HepG2 (cell line): ENCODE results near the gene COL4A2. TPM values are rescaled to one million over a fixed set of nuclear protein-coding genes. Genes with fewer than 3 reads are reported as not detected.

Experiments
- ATAC-seq: fragments of 200-7000 bp; cut with Tn5 transposase; 3 replicates; pipeline ENCODE4 v1.9.1; 2020; ENCODE audit warnings: mild to moderate bottlenecking, moderate library complexity
- BruUV-seq: library from RNA; stranded (reverse); fragments of 400-500 nt; replicated peaks from 2 replicates; lab custom pipeline; 2021; lab: Mats Ljungman, UMichigan
- CTCF ChIA-PET: fragments of 300-600 bp; formaldehyde crosslinking; extraction: SDS; loops from one replicate; lab custom pipeline; 2021; ENCODE audit warnings: low total read pairs, inconsistent platforms, low intra/inter-chr PET ratio; lab: Yijun Ruan, JAX
- POLR2A ChIA-PET: fragments of 350-600 bp; sonication (Branson Sonifier 250); formaldehyde crosslinking; loops from one replicate; lab custom pipeline; 2020; ENCODE audit warnings: antibody characterized with exemption, inconsistent platforms; lab: Yijun Ruan, JAX
- DNase-seq: peaks from one replicate; pipeline ENCODE4 v3.0.0-alpha.2; 2015; ENCODE audit warnings: low spot score
- FAIRE-seq: peaks from 3 replicates; lab custom pipeline; 2011; peaks lifted over from hg19 to GRCh38; lab: Jason Lieb, UNC
- H2AFZ ChIP-seq: one replicate; pipeline ENCODE4 v1.6.1; 2011; ENCODE audit warnings: low read length, inconsistent platforms
- H3K27ac ChIP-seq: fragments of 300-600 bp; 3 replicates; pipeline ENCODE4 v1.8.0; 2011; ENCODE audit warnings: mixed run types, mild to moderate bottlenecking, mixed read lengths, low read length, inconsistent platforms; ENCODE audit not compliant: insufficient read depth; ENCODE audit errors: extremely low read length
- H3K27me3 ChIP-seq, 2 experiments: fragments of 200-600 bp in 1 of 2; 2 replicates in 1 of 2; 3 replicates in 1 of 2; pipeline versions ENCODE4 v1.6.0 to v1.8.0; 2011; ENCODE audit warnings: low read length in 2 of 2, mild to moderate bottlenecking in 2 of 2, moderate library complexity in 2 of 2, inconsistent platforms in 1 of 2; ENCODE audit not compliant: insufficient read depth in 2 of 2, control insufficient read depth in 1 of 2
- H3K36me3 ChIP-seq, 2 experiments: fragments of 200-600 bp in 1 of 2; replicated peaks in 1 of 2; 2 replicates in 1 of 2; 3 replicates in 1 of 2; pipeline versions ENCODE4 v1.5.1 to v1.8.0; 2011; ENCODE audit warnings: low read length in 2 of 2, inconsistent platforms in 1 of 2; ENCODE audit not compliant: insufficient read depth in 2 of 2, control insufficient read depth in 1 of 2
- H3K4me1 ChIP-seq: 2 replicates; pipeline ENCODE4 v1.5.1; 2012; ENCODE audit warnings: low read length, inconsistent platforms; ENCODE audit not compliant: insufficient read depth
- H3K4me2 ChIP-seq: 2 replicates; pipeline ENCODE4 v1.6.0; 2011; ENCODE audit warnings: low read depth, low read length, inconsistent platforms
- H3K4me3 ChIP-seq, 3 experiments: fragments of 200-600 bp in 1 of 3; sonication (generic), shearing (Covaris generic) in 1 of 3; replicated peaks in 1 of 3; 2 replicates each; pipeline ENCODE4 v1.5.1; 2011 to 2016; ENCODE audit warnings: low read length in 3 of 3, inconsistent platforms in 2 of 3, low read depth in 2 of 3, mild to moderate bottlenecking in 2 of 3, control low read depth in 1 of 3, mixed read lengths in 1 of 3; ENCODE audit not compliant: insufficient read depth in 1 of 3
- H3K79me2 ChIP-seq: one replicate; pipeline ENCODE4 v1.6.1; 2011; ENCODE audit warnings: low read length, inconsistent platforms; ENCODE audit not compliant: insufficient read depth
- H3K9ac ChIP-seq: 2 replicates; pipeline ENCODE4 v1.6.0; 2011; ENCODE audit warnings: mild to moderate bottlenecking, low read depth, low read length, inconsistent platforms; ENCODE audit not compliant: insufficient read depth
- H3K9me3 ChIP-seq: 2 replicates; pipeline ENCODE4 v1.5.1; 2012; ENCODE audit warnings: mild to moderate bottlenecking, low read length
- H4K20me1 ChIP-seq: 2 replicates; pipeline ENCODE4 v1.6.0; 2011; ENCODE audit warnings: inconsistent platforms, mild to moderate bottlenecking, low read length, moderate library complexity; ENCODE audit not compliant: insufficient read depth
- CHCHD3 ChIP-seq: sonication (generic); formaldehyde crosslinking; IDR thresholded peaks from 2 replicates; pipeline ENCODE4 v1.8.0; 2022; ENCODE audit warnings: mild to moderate bottlenecking, missing genetic modification reagents, moderate library complexity
- FOXJ3 ChIP-seq: sonication (generic); formaldehyde crosslinking; IDR thresholded peaks from 2 replicates; pipeline ENCODE4 v1.4.0; 2020; ENCODE audit warnings: missing genetic modification reagents, mild to moderate bottlenecking, borderline replicate concordance
- KAT7 ChIP-seq: IDR thresholded peaks from 2 replicates; pipeline ENCODE4 v1.6.1; 2018; ENCODE audit warnings: borderline replicate concordance, missing compliant biosample characterization
- KAT8 ChIP-seq: IDR thresholded peaks from 2 replicates; pipeline ENCODE4 v1.6.1; 2016; ENCODE audit warnings: missing genetic modification reagents, missing compliant biosample characterization
- MED13 ChIP-seq: sonication (generic); formaldehyde crosslinking; IDR thresholded peaks from 2 replicates; pipeline ENCODE4 v1.5.0; 2020; ENCODE audit warnings: missing genetic modification reagents
- NAIF1 ChIP-seq: sonication (generic); formaldehyde crosslinking; IDR thresholded peaks from 2 replicates; pipeline ENCODE4 v1.5.0; 2020; ENCODE audit warnings: mild to moderate bottlenecking, missing genetic modification reagents, borderline replicate concordance
- NR3C1 ChIP-seq: sonication (generic); formaldehyde crosslinking; IDR thresholded peaks from 2 replicates; pipeline ENCODE4 v1.4.0; 2020; ENCODE audit warnings: missing genetic modification reagents
- REPIN1 ChIP-seq: sonication (generic); formaldehyde crosslinking; IDR thresholded peaks from 2 replicates; pipeline ENCODE4 v1.8.0; 2022; ENCODE audit warnings: missing genetic modification reagents, low read depth, mild to moderate bottlenecking, borderline replicate concordance
- SOX6 ChIP-seq, 2 experiments: fragments of 450-650 bp in 1 of 2; sonication (generic) in 1 of 2; formaldehyde crosslinking in 1 of 2; IDR thresholded peaks; 2 replicates each; pipeline versions ENCODE4 v1.4.0 to v1.6.1; 2017 to 2020; ENCODE audit warnings: antibody characterized with exemption in 1 of 2, mild to moderate bottlenecking in 1 of 2, missing genetic modification reagents in 1 of 2
- SRSF1 ChIP-seq: fragments of 200-400 bp; formaldehyde crosslinking; optimal IDR thresholded peaks from 2 replicates; pipeline ENCODE3; 2017; ENCODE audit warnings: mild to moderate bottlenecking, low read depth, low read length, moderate library complexity
- XRCC5 ChIP-seq: fragments of 200-400 bp; formaldehyde crosslinking; optimal IDR thresholded peaks from 2 replicates; pipeline ENCODE3; 2017; ENCODE audit warnings: mild to moderate bottlenecking, low read length
- ZNF333 ChIP-seq: sonication (generic); formaldehyde crosslinking; IDR thresholded peaks from 2 replicates; pipeline ENCODE4 v1.4.0; 2020; ENCODE audit warnings: mild to moderate bottlenecking, missing genetic modification reagents, borderline replicate concordance
- ZNF34 ChIP-seq: sonication (generic); formaldehyde crosslinking; IDR thresholded peaks from 2 replicates; pipeline ENCODE4 v1.4.0; 2020; ENCODE audit warnings: mild to moderate bottlenecking, missing genetic modification reagents, borderline replicate concordance
- ZNF441 ChIP-seq: sonication (generic); formaldehyde crosslinking; IDR thresholded peaks from 2 replicates; pipeline ENCODE4 v1.7.0; 2021; ENCODE audit warnings: missing genetic modification reagents, borderline replicate concordance
- WGBS: methylation state at CpG from one replicate; pipeline ENCODE4 v1.1.6; 2017; ENCODE audit warnings: low lambda C conversion rate; 5-methylcytosine and 5-hydroxymethylcytosine counted together
- in situ Hi-C: cut with HindIII; loops from 2 replicates; pipeline ENCODE4 v1.10.0; 2017; ENCODE audit warnings: low pct_unique_long_range_greater_than_20kb; ENCODE audit not compliant: extremely low pct_ligation_motif_present
- intact Hi-C: fragments of 100-400 bp; cut with micrococcal nuclease; formaldehyde crosslinking; loops from one replicate; pipeline ENCODE4 v1.10.0; 2022; ENCODE audit not compliant: unreplicated experiment
- polyA plus RNA-seq, 8 experiments: library from polyadenylated mRNA; depleted of rRNA in 3 of 8; stranded (reverse) in 7 of 8; unstranded in 1 of 8; fragments of >200 nt; fragmentation: Illumina TruSeq in 4 of 8; extraction: Trizol in 4 of 8; gene quantifications; 2 replicates each; pipeline versions ENCODE4 v1.2.1 to v1.2.3, GENCODE V29; 2011 to 2016; ENCODE audit warnings: low read depth in 4 of 8, missing spikeins in 1 of 8, mixed read lengths in 1 of 8; ENCODE audit not compliant: insufficient read depth in 1 of 8
- total RNA-seq, 5 experiments: library from RNA; depleted of rRNA; stranded (reverse); fragments of >200 nt; fragmentation: Illumina TruSeq; extraction: Trizol; gene quantifications; 2 replicates each; pipeline ENCODE4 v1.2.3, GENCODE V29; 2016; ENCODE audit warnings: low read depth in 1 of 5
- TF ChIP-seq, protein P1 (sequence below): sonication (generic); formaldehyde crosslinking; IDR thresholded peaks from 2 replicates; pipeline ENCODE4 v1.5.1; 2020; ENCODE audit warnings: missing genetic modification reagents, mild to moderate bottlenecking, borderline replicate concordance

COL4A2 gene
- total and polyA plus RNA-seq, 2 of the 13 experiments (the other 11 are each of a cell fraction or from before 2014, with no cell fraction given): 0.22 to 1.9 TPM

DNA sequence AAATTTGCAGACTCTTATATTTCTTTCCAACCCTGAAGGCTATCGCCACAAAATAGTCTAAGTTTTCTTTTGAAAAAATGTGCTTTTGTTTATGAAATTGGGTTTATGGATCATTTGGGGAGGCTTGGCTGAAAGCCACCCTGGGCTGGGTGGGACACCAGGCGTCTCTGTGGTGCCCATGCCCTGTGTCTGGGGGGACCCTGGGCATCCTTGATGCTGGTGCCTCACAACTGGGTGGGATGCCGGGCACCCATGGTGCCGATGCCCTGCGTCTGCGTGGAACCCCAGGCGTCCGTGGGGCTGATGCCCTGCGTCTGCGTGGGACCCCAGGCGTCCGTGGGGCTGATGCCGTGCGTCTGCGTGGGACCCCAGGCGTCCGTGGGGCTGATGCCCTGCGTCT lies 149.5 kb downstream of the COL4A2 start:
- BruUV-seq: no TSS peak
- Histone ChIP-seq H3K4me2 (no peak overlapping the region), H3K4me3 (no peak overlapping the region), H4K20me1 (no peaks in the 10 kb centered on the region), H3K79me2 (no peaks in the 10 kb centered on the region), H3K27me3 (peaks cover 0 to 25% of the 10 kb centered on the region in 2 experiments; a peak in 2 of 5 replicates), H2AFZ (no peak overlapping the region), H3K36me3 (no peaks in the 10 kb centered on the region), H3K4me1 (peaks cover 41% of the 10 kb centered on the region), H3K9ac (no peak overlapping the region), H3K9me3 (no peaks in the 10 kb centered on the region), H3K27ac (no peak overlapping the region)
- intact Hi-C loops: loop anchor here (1.0 to 10.0 kb wide), 6 partner anchors 34 to 258 kb away; partner anchors contain the start of genes ING1 and NAXD
- TF ChIP-seq NR3C1 (CRISPR knock-in tag) (no peak), XRCC5 (no peak), KAT7 (no peak), CHCHD3 (CRISPR knock-in tag) (no peak), ZNF333 (CRISPR knock-in tag) (no peak), NAIF1 (CRISPR knock-in tag) (no peak), REPIN1 (CRISPR knock-in tag) (no peak), ZNF34 (CRISPR knock-in tag) (no peak), SRSF1 (no peak), FOXJ3 (no peak), MED13 (CRISPR knock-in tag) (no peak), SOX6 (IDR thresholded peaks at IDR 0.05) (no peak), SOX6 (CRISPR knock-in tag; IDR thresholded peaks at IDR 0.05) (no peak), ZNF441 (CRISPR knock-in tag) (no peak), KAT8 (no peak)
- TF ChIP-seq, protein P1, sequence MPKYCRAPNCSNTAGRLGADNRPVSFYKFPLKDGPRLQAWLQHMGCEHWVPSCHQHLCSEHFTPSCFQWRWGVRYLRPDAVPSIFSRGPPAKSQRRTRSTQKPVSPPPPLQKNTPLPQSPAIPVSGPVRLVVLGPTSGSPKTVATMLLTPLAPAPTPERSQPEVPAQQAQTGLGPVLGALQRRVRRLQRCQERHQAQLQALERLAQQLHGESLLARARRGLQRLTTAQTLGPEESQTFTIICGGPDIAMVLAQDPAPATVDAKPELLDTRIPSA (CRISPR knock-in tag): no peak
- no peak for DNase-seq
- POLR2A ChIA-PET: interaction anchor here (1.0 kb wide), 1 partner anchor 106 kb away, joined by 3 read pairs; no protein-coding TSS in a partner anchor
- in situ Hi-C loops: loop anchor here (5.0 kb wide), 1 partner anchor 106 kb away; the partner anchor contains the start of gene RAB20
- WGBS: 77% methylated on average over 10 of the region's 18 CpGs
- no peak for FAIRE-seq
- CTCF ChIA-PET: no interaction called here
- ATAC-seq: no peak
